Measurements from ENCODE around the gene ZDHHC3.
"Not testable (repeated sequence)": the region's sequence is repeated elsewhere in the genome, so short reads cannot be mapped to it uniquely, and the experiment has no call there.

Gene ZDHHC3

GRCh38 chr3:44963571-44964325, 12.2 kb downstream of the ZDHHC3 start:
- peak; percentile 8 to 22 for DNase-seq

GRCh38 chr3:44962621-44963393, 13.2 kb downstream of the ZDHHC3 start:
- DNase-seq = no peak

- DNase-seq = no peak
These were observed 14.1 kb downstream of the ZDHHC3 start for GRCh38 chr3:44961888-44962287.

GRCh38 chr3:44960387-44961026, 15.5 kb downstream of the ZDHHC3 start:
- DNase-seq = no peak

GRCh38 chr3:44958386-44958785, 17.6 kb downstream of the ZDHHC3 start:
- DNase-seq = no peak

GRCh38 chr3:44957986-44958385, 18.0 kb downstream of the ZDHHC3 start:
- no peak for DNase-seq

- DNase-seq = no peak
These were observed 20.1 kb downstream of the ZDHHC3 start for GRCh38 chr3:44955917-44956316.

- peak; percentile 60 to 68 for DNase-seq
These were observed 21.0 kb downstream of the ZDHHC3 start for GRCh38 chr3:44954962-44955361.

- DNase-seq = no peak
These were observed 21.7 kb downstream of the ZDHHC3 start for GRCh38 chr3:44954304-44954703.

- no peak for DNase-seq
These were observed 23.3 kb downstream of the ZDHHC3 start for GRCh38 chr3:44952689-44953088.

GRCh38 chr3:44950275-44950734, 25.7 kb downstream of the ZDHHC3 start:
- no peak for DNase-seq

- DNase-seq = not testable (repeated sequence)
These were observed 26.2 kb downstream of the ZDHHC3 start for GRCh38 chr3:44949770-44950169.

GRCh38 chr3:44948239-44948638, 27.7 kb downstream of the ZDHHC3 start:
- no peak for DNase-seq

GRCh38 chr3:44942202-44942921, 33.6 kb downstream of the ZDHHC3 start:
- DNase-seq = no peak

- no peak for DNase-seq
These were observed 36.4 kb downstream of the ZDHHC3 start for GRCh38 chr3:44939581-44940036.

GRCh38 chr3:44932986-44933944, 42.7 kb downstream of the ZDHHC3 start:
- DNase-seq = no peak

GRCh38 chr3:44932271-44932670, 43.7 kb downstream of the ZDHHC3 start:
- no peak for DNase-seq

GRCh38 chr3:44931791-44932190, 44.2 kb downstream of the ZDHHC3 start:
- no peak for DNase-seq

GRCh38 chr3:44930911-44931310, 45.1 kb downstream of the ZDHHC3 start:
- DNase-seq = no peak

GRCh38 chr3:44929782-44930181, 46.2 kb downstream of the ZDHHC3 start:
- no peak for DNase-seq

- no peak for DNase-seq
These were observed 48.6 kb downstream of the ZDHHC3 start for GRCh38 chr3:44927371-44927770.

GRCh38 chr3:44926921-44927320, 49.1 kb downstream of the ZDHHC3 start:
- DNase-seq = no peak

Measured in Kasumi-1 (cell line).